Trophoblast cell (in vitro differentiated cells and primary cell): ENCODE measurements around the gene SLC35E1.

Experiments used
- DNase-seq, 2 donors: peaks; one replicate each; pipeline ENCODE4 v3.0.0-alpha.2; 2016
- H2AFZ ChIP-seq: 2 replicates; pipeline ENCODE4 v1.6.1; 2013; ENCODE audit warnings: low read length, moderate library complexity, mild to moderate bottlenecking; ENCODE audit not compliant: insufficient read depth, poor library complexity
- H2AK5ac ChIP-seq: 2 replicates; pipeline ENCODE4 v1.6.1; 2013; ENCODE audit warnings: mild to moderate bottlenecking, low read length
- H2BK120ac ChIP-seq: 2 replicates; pipeline ENCODE4 v1.6.1; 2013; ENCODE audit warnings: low read length, mild to moderate bottlenecking, moderate library complexity; ENCODE audit not compliant: insufficient read depth, poor library complexity
- H2BK12ac ChIP-seq: 2 replicates; pipeline ENCODE4 v1.6.1; 2013; ENCODE audit warnings: mild to moderate bottlenecking, low read length, moderate library complexity
- H2BK5ac ChIP-seq: 2 replicates; pipeline ENCODE4 v1.6.1; 2013; ENCODE audit warnings: low read length, low read depth, moderate library complexity, mild to moderate bottlenecking; ENCODE audit not compliant: poor library complexity
- H3K14ac ChIP-seq: 2 replicates; pipeline ENCODE4 v1.6.1; 2013; ENCODE audit warnings: mild to moderate bottlenecking, low read length
- H3K18ac ChIP-seq: 2 replicates; pipeline ENCODE4 v1.6.1; 2013; ENCODE audit warnings: mild to moderate bottlenecking, low read length
- H3K23ac ChIP-seq: 2 replicates; pipeline ENCODE4 v1.6.1; 2013; ENCODE audit warnings: low read length
- H3K27ac ChIP-seq: 2 replicates; pipeline ENCODE4 v1.5.1; 2013; ENCODE audit warnings: low read depth, mild to moderate bottlenecking, inconsistent platforms, low read length, moderate library complexity
- H3K27me3 ChIP-seq: 2 replicates; pipeline ENCODE4 v1.6.1; 2013; ENCODE audit warnings: inconsistent platforms, mild to moderate bottlenecking, low read length, moderate library complexity; ENCODE audit not compliant: insufficient read depth
- H3K36me3 ChIP-seq, 2 experiments: 1 replicate in 1 of 2; 2 replicates in 1 of 2; pipeline ENCODE4 v1.6.1; 2013; ENCODE audit warnings: low read length in 2 of 2, mild to moderate bottlenecking in 2 of 2, moderate library complexity in 1 of 2; ENCODE audit not compliant: insufficient read depth in 2 of 2, control insufficient read depth in 1 of 2
- H3K4ac ChIP-seq: 2 replicates; pipeline ENCODE4 v1.6.1; 2013; ENCODE audit warnings: low read depth, mild to moderate bottlenecking, low read length, moderate library complexity
- H3K4me1 ChIP-seq, 2 experiments: 1 replicate in 1 of 2; 2 replicates in 1 of 2; pipeline ENCODE4 v1.6.1; 2013; ENCODE audit warnings: low read length in 2 of 2, mild to moderate bottlenecking in 2 of 2, moderate library complexity in 1 of 2; ENCODE audit not compliant: insufficient read depth in 2 of 2, control insufficient read depth in 1 of 2
- H3K4me2 ChIP-seq: 2 replicates; pipeline ENCODE4 v1.6.1; 2013; ENCODE audit warnings: inconsistent platforms, mild to moderate bottlenecking, low read length, moderate library complexity
- H3K4me3 ChIP-seq: 2 replicates; pipeline ENCODE4 v1.5.1; 2013; ENCODE audit warnings: mild to moderate bottlenecking, low read depth, low read length, inconsistent platforms
- H3K79me1 ChIP-seq: one replicate; pipeline ENCODE4 v1.6.1; 2013; ENCODE audit warnings: low read length
- H3K79me2 ChIP-seq: 2 replicates; pipeline ENCODE4 v1.6.1; 2013; ENCODE audit warnings: low read length, mild to moderate bottlenecking; ENCODE audit not compliant: control insufficient read depth, insufficient read depth, poor library complexity
- H3K9ac ChIP-seq: 2 replicates; pipeline ENCODE4 v1.6.1; 2013; ENCODE audit warnings: mild to moderate bottlenecking, low read length
- H3K9me3 ChIP-seq: 2 replicates; pipeline ENCODE4 v1.6.1; 2013; ENCODE audit warnings: low read depth, mild to moderate bottlenecking, control low read depth, inconsistent platforms, low read length; ENCODE audit not compliant: insufficient read depth
- H4K12ac ChIP-seq: 2 replicates; pipeline ENCODE4 v1.6.1; 2013; ENCODE audit warnings: low read depth, mild to moderate bottlenecking, low read length, moderate library complexity
- H4K8ac ChIP-seq: 2 replicates; pipeline ENCODE4 v1.6.1; 2013; ENCODE audit warnings: low read depth, mild to moderate bottlenecking, low read length, moderate library complexity
- H4K91ac ChIP-seq: one replicate; pipeline ENCODE4 v1.6.1; 2013; ENCODE audit warnings: low read depth, mild to moderate bottlenecking, low read length, moderate library complexity
- WGBS: extraction: QIAGEN DNeasy Blood & Tissue Kit; methylation state at CpG from one replicate; pipeline ENCODE4 v1.1.7; 2013; ENCODE audit warnings: missing lambda C conversion rate; ENCODE audit not compliant: insufficient read length, insufficient coverage; ENCODE audit errors: extremely low coverage; 5-methylcytosine and 5-hydroxymethylcytosine counted together

The SLC35E1 gene

GRCh38 chr19:16613841-16614240 lies 41.6 kb upstream of the SLC35E1 start:
- no peak overlapping the region for H2BK12ac ChIP-seq
- WGBS: no CpG with 5 or more reads among the region's 2 CpGs
- peaks cover 10 to 12% of the 10 kb centered on the region in 2 experiments for H3K4me1 ChIP-seq
- peak overlapping the region; percentile 88 for H3K4ac ChIP-seq
- H3K27me3 ChIP-seq: no peaks in the 10 kb centered on the region
- no peak overlapping the region for H3K4me3 ChIP-seq
- peaks cover 27% of the 10 kb centered on the region for H3K79me2 ChIP-seq
- peaks cover 3% of the 10 kb centered on the region for H3K79me1 ChIP-seq
- peak; percentile 50 to 59 for DNase-seq
- H3K9ac ChIP-seq: no peak overlapping the region
- no peak overlapping the region for H2AK5ac ChIP-seq
- H4K91ac ChIP-seq: no peak overlapping the region
- no peak overlapping the region for H2AFZ ChIP-seq
- H3K18ac ChIP-seq: no peak overlapping the region
- no peak overlapping the region for H3K23ac ChIP-seq
- H3K36me3 ChIP-seq: peaks cover 0 to 3% of the 10 kb centered on the region in 2 experiments
- H4K12ac ChIP-seq: no peak overlapping the region
- no peak overlapping the region for H3K14ac ChIP-seq
- H2BK120ac ChIP-seq: no peak overlapping the region
- H3K9me3 ChIP-seq: no peaks in the 10 kb centered on the region
- no peak overlapping the region for H4K8ac ChIP-seq
- H3K27ac ChIP-seq: no peak overlapping the region
- H2BK5ac ChIP-seq: no peak overlapping the region
- H3K4me2 ChIP-seq: no peak overlapping the region

GRCh38 chr19:16612636-16613035 lies 40.4 kb upstream of the SLC35E1 start:
- H2BK5ac ChIP-seq: no peak overlapping the region
- no CpG with 5 or more reads among the region's 3 CpGs for WGBS
- H3K9ac ChIP-seq: no peak overlapping the region
- H4K8ac ChIP-seq: no peak overlapping the region
- no peak overlapping the region for H3K4me2 ChIP-seq
- H3K4me1 ChIP-seq: peaks cover 10 to 12% of the 10 kb centered on the region in 2 experiments
- H3K79me2 ChIP-seq: peaks cover 20% of the 10 kb centered on the region
- H3K79me1 ChIP-seq: peaks cover 3% of the 10 kb centered on the region
- no peak overlapping the region for H3K18ac ChIP-seq
- no peaks in the 10 kb centered on the region for H3K9me3 ChIP-seq
- no peak overlapping the region for H2AK5ac ChIP-seq
- H3K27me3 ChIP-seq: no peaks in the 10 kb centered on the region
- H3K4me3 ChIP-seq: no peak overlapping the region
- no peak overlapping the region for H2AFZ ChIP-seq
- H3K36me3 ChIP-seq: peaks cover 0 to 4% of the 10 kb centered on the region in 2 experiments
- H2BK12ac ChIP-seq: no peak overlapping the region
- H3K27ac ChIP-seq: no peak overlapping the region
- H4K91ac ChIP-seq: no peak overlapping the region
- no peak overlapping the region for H2BK120ac ChIP-seq
- H4K12ac ChIP-seq: no peak overlapping the region
- no peak overlapping the region for H3K23ac ChIP-seq
- peak in 1 of 2 donors; percentile 60 for DNase-seq
- H3K4ac ChIP-seq: peak overlapping the region; percentile 30
- H3K14ac ChIP-seq: no peak overlapping the region

- Histone ChIP-seq H3K4ac (peak overlapping the region; percentile 33), H4K91ac (no peak overlapping the region), H3K27me3 (no peaks in the 10 kb centered on the region), H3K79me1 (peaks cover 3% of the 10 kb centered on the region), H3K4me2 (no peak overlapping the region), H3K14ac (no peak overlapping the region), H3K36me3 (peaks cover 0 to 5% of the 10 kb centered on the region in 2 experiments), H2AFZ (no peak overlapping the region), H4K12ac (no peak overlapping the region), H3K4me1 (peaks cover 10 to 12% of the 10 kb centered on the region in 2 experiments), H4K8ac (no peak overlapping the region), H2AK5ac (no peak overlapping the region), H3K23ac (no peak overlapping the region), H3K79me2 (peaks cover 20% of the 10 kb centered on the region), H3K18ac (no peak overlapping the region), H3K9me3 (no peaks in the 10 kb centered on the region), H3K9ac (no peak overlapping the region), H2BK12ac (no peak overlapping the region), H3K4me3 (no peak overlapping the region), H3K27ac (no peak overlapping the region), H2BK120ac (no peak overlapping the region), H2BK5ac (no peak overlapping the region)
- no CpG with 5 or more reads among the region's 6 CpGs for WGBS
- DNase-seq: peak; percentile 50 to 73
These were observed 38.9 kb upstream of the SLC35E1 start for GRCh38 chr19:16611121-16611520.

- no peak overlapping the region for H3K14ac ChIP-seq
- H4K91ac ChIP-seq: no peak overlapping the region
- peaks cover 18% of the 10 kb centered on the region for H3K79me2 ChIP-seq
- H2AK5ac ChIP-seq: no peak overlapping the region
- H2AFZ ChIP-seq: no peak overlapping the region
- H2BK12ac ChIP-seq: no peak overlapping the region
- DNase-seq: no peak
- no peak overlapping the region for H4K12ac ChIP-seq
- no peak overlapping the region for H3K4me2 ChIP-seq
- H3K36me3 ChIP-seq: peaks cover 0 to 5% of the 10 kb centered on the region in 2 experiments
- no peak overlapping the region for H2BK5ac ChIP-seq
- no peak overlapping the region for H3K4me3 ChIP-seq
- no peak overlapping the region for H4K8ac ChIP-seq
- H3K4me1 ChIP-seq: peaks cover 3 to 4% of the 10 kb centered on the region in 2 experiments
- no peak overlapping the region for H3K18ac ChIP-seq
- H3K4ac ChIP-seq: peak overlapping the region; percentile 38
- H2BK120ac ChIP-seq: no peak overlapping the region
- no CpG with 5 or more reads among the region's 5 CpGs for WGBS
- H3K79me1 ChIP-seq: peaks cover 3% of the 10 kb centered on the region
- H3K9ac ChIP-seq: no peak overlapping the region
- H3K9me3 ChIP-seq: no peaks in the 10 kb centered on the region
- H3K27me3 ChIP-seq: no peaks in the 10 kb centered on the region
- no peak overlapping the region for H3K23ac ChIP-seq
- H3K27ac ChIP-seq: no peak overlapping the region
These were observed 37.4 kb upstream of the SLC35E1 start for GRCh38 chr19:16609511-16610200.
